ENCODE measurements around the gene OR2L8. TPM values are rescaled to one million over a fixed set of nuclear protein-coding genes. Genes with fewer than 3 reads are reported as not detected.

The OR2L8 gene
- polyA plus RNA-seq, 4 donors = not detected

GRCh38 chr1:247953408-247953807 lies 4.8 kb downstream of the OR2L8 start:
- 90 to 100% (median 93%) methylated on average over 1 of the region's 1 CpG for WGBS, 3 donors

GRCh38 chr1:247961791-247962190 lies 13.1 kb downstream of the OR2L8 start:
- Histone ChIP-seq H3K27me3 (ENCODE audit: control insufficient read depth in 3 of 3, insufficient read depth in 3 of 3, low read length in 3 of 3) (no peaks in the 10 kb centered on the region), H3K4me3 (ENCODE audit: low read depth in 1 of 3, low read length in 3 of 3) (no peak overlapping the region), H3K9me3 (ENCODE audit: control insufficient read depth in 2 of 2, insufficient read depth in 1 of 2, low read depth in 1 of 2, low read length in 1 of 2) (peaks cover 2 to 9% of the 10 kb centered on the region in 2 donors), H3K4me1 (ENCODE audit: control insufficient read depth in 3 of 3, insufficient read depth in 2 of 3, low read depth in 1 of 3, low read length in 2 of 3) (no peaks in the 10 kb centered on the region), H3K27ac (ENCODE audit: low read depth in 1 of 3, low read length in 2 of 3) (no peak overlapping the region), H3K36me3 (ENCODE audit: control insufficient read depth in 3 of 3, insufficient read depth in 2 of 3, low read depth in 1 of 3, low read length in 3 of 3) (no peaks in the 10 kb centered on the region)
- FAIRE-seq = no peak
- DNase-seq = no peak
- 17 to 40% (median 28%) methylated on average over 3 of the region's 3 CpGs for WGBS, 3 donors

More at GRCh38 chr1:247953408-247953807, 4.8 kb downstream of the OR2L8 start:
- H3K27ac ChIP-seq (ENCODE audit: low read depth in 1 of 3, low read length in 2 of 3) = no peak overlapping the region
- no peaks in the 10 kb centered on the region for H3K36me3 ChIP-seq (ENCODE audit: control insufficient read depth in 3 of 3, insufficient read depth in 2 of 3, low read depth in 1 of 3, low read length in 3 of 3)
- DNase-seq (no peak), FAIRE-seq (no peak)
- no peaks in the 10 kb centered on the region for H3K27me3 ChIP-seq (ENCODE audit: control insufficient read depth in 3 of 3, insufficient read depth in 3 of 3, low read length in 3 of 3)
- no peak overlapping the region for H3K4me3 ChIP-seq (ENCODE audit: low read depth in 1 of 3, low read length in 3 of 3)
- peaks cover 2 to 8% of the 10 kb centered on the region in 2 donors for H3K9me3 ChIP-seq (ENCODE audit: control insufficient read depth in 2 of 2, insufficient read depth in 1 of 2, low read depth in 1 of 2, low read length in 1 of 2)
- H3K4me1 ChIP-seq (ENCODE audit: control insufficient read depth in 3 of 3, insufficient read depth in 2 of 3, low read depth in 1 of 3, low read length in 2 of 3) = no peaks in the 10 kb centered on the region

DNA sequence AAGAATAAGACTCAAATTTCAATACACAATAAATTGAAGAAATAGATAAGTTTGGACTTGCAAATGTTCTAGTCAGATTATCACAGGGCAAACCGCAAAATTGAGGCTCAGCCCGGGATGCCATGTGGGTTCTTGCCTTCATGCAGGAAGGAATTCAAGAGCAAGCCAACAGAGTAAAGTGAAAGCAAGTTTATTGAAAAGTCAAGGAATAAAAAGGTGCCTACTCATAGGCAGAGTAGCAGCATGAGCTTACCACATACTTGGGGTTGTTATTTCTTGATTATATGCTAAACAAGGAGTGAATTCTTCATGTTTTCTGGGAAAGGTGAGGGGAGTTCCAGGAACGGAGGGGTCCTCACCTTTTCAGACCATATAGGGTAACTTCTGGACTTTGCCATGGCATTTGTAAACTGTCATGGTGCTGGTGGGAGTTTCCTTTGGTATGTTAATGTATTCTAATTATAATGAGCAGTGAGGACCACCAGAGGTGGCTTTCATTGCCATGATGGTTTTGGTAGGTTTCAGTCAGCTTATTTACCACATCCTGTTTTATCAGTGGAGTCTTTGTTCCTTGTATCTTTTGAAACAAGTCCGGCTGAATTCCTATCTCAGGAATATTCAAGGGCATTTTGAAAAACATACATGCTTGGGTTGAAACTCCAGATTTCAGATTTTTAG lies 14.4 kb downstream of the OR2L8 start:
- no peak for FAIRE-seq

GRCh38 chr1:247964933-247965332 lies 16.3 kb downstream of the OR2L8 start, which contains the start of gene OR2AK2:
Gene OR2AK2, plus strand, starts transcription at chr1:247965233. Its CDS starts 144 bp downstream, at chr1:247965377.
- Histone ChIP-seq H3K4me3 (ENCODE audit: low read depth in 1 of 3, low read length in 3 of 3) (no peak within 1 kb of the TSS), H3K4me1 (ENCODE audit: control insufficient read depth in 3 of 3, insufficient read depth in 2 of 3, low read depth in 1 of 3, low read length in 2 of 3) (no peaks in the 10 kb centered on the region), H3K27me3 (ENCODE audit: control insufficient read depth in 3 of 3, insufficient read depth in 3 of 3, low read length in 3 of 3) (no peaks in the 10 kb centered on the region), H3K36me3 (ENCODE audit: control insufficient read depth in 3 of 3, insufficient read depth in 2 of 3, low read depth in 1 of 3, low read length in 3 of 3) (no peaks in the 10 kb centered on the region), H3K9me3 (ENCODE audit: control insufficient read depth in 2 of 2, insufficient read depth in 1 of 2, low read depth in 1 of 2, low read length in 1 of 2) (peaks cover 2 to 17% of the 10 kb centered on the region in 2 donors), H3K27ac (ENCODE audit: low read depth in 1 of 3, low read length in 2 of 3) (no peak within 1 kb of the TSS)
- FAIRE-seq (peak; percentile 96), DNase-seq (no peak)
- 84 to 87% (median 86%) methylated on average over 2 of the region's 2 CpGs for WGBS, 3 donors

More for the DNA sequence above, 14.4 kb downstream of the OR2L8 start:
- H3K4me1 ChIP-seq (ENCODE audit: control insufficient read depth in 3 of 3, insufficient read depth in 2 of 3, low read depth in 1 of 3, low read length in 2 of 3) = no peaks in the 10 kb centered on the region
- H3K27me3 ChIP-seq (ENCODE audit: control insufficient read depth in 3 of 3, insufficient read depth in 3 of 3, low read length in 3 of 3) = no peaks in the 10 kb centered on the region
- 55 to 77% (median 66%) methylated on average over 4 of the region's 4 CpGs for WGBS, 3 donors
- H3K27ac ChIP-seq (ENCODE audit: low read depth in 1 of 3, low read length in 2 of 3) = no peak overlapping the region
- H3K4me3 ChIP-seq (ENCODE audit: low read depth in 1 of 3, low read length in 3 of 3) = no peak overlapping the region
- DNase-seq = no peak
- H3K36me3 ChIP-seq (ENCODE audit: control insufficient read depth in 3 of 3, insufficient read depth in 2 of 3, low read depth in 1 of 3, low read length in 3 of 3) = no peaks in the 10 kb centered on the region
- H3K9me3 ChIP-seq (ENCODE audit: control insufficient read depth in 2 of 2, insufficient read depth in 1 of 2, low read depth in 1 of 2, low read length in 1 of 2) = peaks cover 2 to 15% of the 10 kb centered on the region in 2 donors

DNA sequence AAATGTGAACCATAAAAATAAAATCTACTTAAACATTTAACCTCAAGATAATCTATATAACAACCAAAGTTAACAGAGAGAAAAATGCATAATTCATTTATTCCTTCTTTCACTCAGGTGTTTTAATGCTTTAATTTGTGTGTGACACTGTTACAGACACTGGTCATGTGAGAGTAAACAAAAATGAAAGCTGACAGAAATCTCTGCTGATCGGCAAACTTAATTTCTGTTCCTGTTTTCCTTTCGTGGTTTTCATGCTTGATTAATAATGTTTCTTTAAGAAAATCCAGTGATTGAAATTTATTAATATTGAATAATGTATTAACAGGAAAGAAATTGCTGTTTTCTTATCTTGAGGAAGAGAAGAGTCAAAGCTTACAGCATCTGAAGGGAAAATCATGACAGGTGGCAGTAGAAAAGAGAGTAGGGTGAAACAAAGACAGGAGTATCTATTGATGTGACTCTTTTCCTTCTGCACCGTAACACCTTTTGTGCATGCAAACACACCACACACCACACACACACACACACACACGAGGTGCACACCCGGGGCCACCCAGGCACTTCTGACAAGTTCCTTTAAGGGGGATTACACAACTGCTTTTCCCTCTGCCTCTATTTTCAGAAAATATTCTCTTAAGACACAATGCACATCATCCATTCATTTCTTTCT lies 18.0 kb downstream of the OR2L8 start:
- WGBS, 3 donors = 61 to 74% (median 69%) methylated on average over 5 of the region's 5 CpGs
- H3K4me3 ChIP-seq (ENCODE audit: low read depth in 1 of 3, low read length in 3 of 3) = no peak overlapping the region
- no peaks in the 10 kb centered on the region for H3K36me3 ChIP-seq (ENCODE audit: control insufficient read depth in 3 of 3, insufficient read depth in 2 of 3, low read depth in 1 of 3, low read length in 3 of 3)
- no peaks in the 10 kb centered on the region for H3K4me1 ChIP-seq (ENCODE audit: control insufficient read depth in 3 of 3, insufficient read depth in 2 of 3, low read depth in 1 of 3, low read length in 2 of 3)
- DNase-seq (no peak), FAIRE-seq (no peak)
- peaks cover 2 to 17% of the 10 kb centered on the region in 2 donors for H3K9me3 ChIP-seq (ENCODE audit: control insufficient read depth in 2 of 2, insufficient read depth in 1 of 2, low read depth in 1 of 2, low read length in 1 of 2)
- H3K27ac ChIP-seq (ENCODE audit: low read depth in 1 of 3, low read length in 2 of 3) = no peak overlapping the region
- no peaks in the 10 kb centered on the region for H3K27me3 ChIP-seq (ENCODE audit: control insufficient read depth in 3 of 3, insufficient read depth in 3 of 3, low read length in 3 of 3)

DNA sequence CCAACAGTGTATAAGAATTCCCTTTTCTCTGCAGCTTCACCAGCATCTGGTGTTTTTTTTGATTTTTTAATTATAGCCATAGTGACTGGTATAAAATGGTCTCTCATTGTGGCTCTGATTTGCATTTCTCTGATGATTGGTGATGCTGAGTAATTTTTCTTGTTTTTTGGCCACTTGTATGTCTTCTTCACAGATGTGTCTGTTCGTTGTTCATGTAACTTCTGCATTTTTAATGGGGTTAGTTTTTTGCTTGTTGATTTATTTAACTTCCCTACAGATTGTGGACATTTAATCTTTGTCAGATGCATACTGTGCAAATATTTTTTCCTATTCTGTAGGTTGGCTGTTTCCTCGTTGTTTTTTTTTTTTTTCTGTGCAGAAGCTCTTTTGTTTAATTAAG lies 44.3 kb downstream of the OR2L8 start:
- no peak for FAIRE-seq
- DNase-seq = no peak
- no peak overlapping the region for H3K27ac ChIP-seq (ENCODE audit: low read depth in 1 of 3, low read length in 2 of 3)
- no peaks in the 10 kb centered on the region for H3K36me3 ChIP-seq (ENCODE audit: control insufficient read depth in 3 of 3, insufficient read depth in 2 of 3, low read depth in 1 of 3, low read length in 3 of 3)
- no peaks in the 10 kb centered on the region for H3K4me1 ChIP-seq (ENCODE audit: control insufficient read depth in 3 of 3, insufficient read depth in 2 of 3, low read depth in 1 of 3, low read length in 2 of 3)
- no peak overlapping the region for H3K4me3 ChIP-seq (ENCODE audit: low read depth in 1 of 3, low read length in 3 of 3)
- WGBS, 3 donors = 40 to 52% (median 49%) methylated on average over 2 of the region's 2 CpGs
- H3K27me3 ChIP-seq (ENCODE audit: control insufficient read depth in 3 of 3, insufficient read depth in 3 of 3, low read length in 3 of 3) = no peaks in the 10 kb centered on the region
- H3K9me3 ChIP-seq (ENCODE audit: control insufficient read depth in 2 of 2, insufficient read depth in 1 of 2, low read depth in 1 of 2, low read length in 1 of 2) = peaks cover 0 to 17% of the 10 kb centered on the region in 2 donors

DNA sequence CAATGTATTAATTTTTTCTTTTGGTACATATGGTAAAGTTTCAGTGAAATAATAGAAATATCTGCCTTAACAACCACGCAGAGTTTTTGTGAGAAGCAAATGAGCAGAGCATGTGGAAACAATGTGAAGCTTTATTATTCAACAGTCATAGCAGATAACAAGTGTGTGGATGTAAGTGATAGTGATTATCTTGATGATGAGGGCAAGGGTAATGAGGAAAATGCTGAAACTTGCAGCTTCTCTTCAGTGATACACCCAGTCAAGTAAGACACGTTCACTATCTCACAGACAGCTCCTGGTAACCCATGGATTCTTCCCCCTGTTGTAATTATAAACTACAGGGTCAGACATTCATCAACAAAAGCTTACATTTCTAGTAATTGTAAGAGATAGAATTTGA lies 50.2 kb downstream of the OR2L8 start:
- H3K36me3 ChIP-seq (ENCODE audit: control insufficient read depth in 3 of 3, insufficient read depth in 2 of 3, low read depth in 1 of 3, low read length in 3 of 3) = no peaks in the 10 kb centered on the region
- H3K9me3 ChIP-seq (ENCODE audit: control insufficient read depth in 2 of 2, insufficient read depth in 1 of 2, low read depth in 1 of 2, low read length in 1 of 2) = peaks cover 0 to 6% of the 10 kb centered on the region in 2 donors
- H3K4me3 ChIP-seq (ENCODE audit: low read depth in 1 of 3, low read length in 3 of 3) = no peak overlapping the region
- H3K4me1 ChIP-seq (ENCODE audit: control insufficient read depth in 3 of 3, insufficient read depth in 2 of 3, low read depth in 1 of 3, low read length in 2 of 3) = no peaks in the 10 kb centered on the region
- H3K27ac ChIP-seq (ENCODE audit: low read depth in 1 of 3, low read length in 2 of 3) = no peak overlapping the region
- FAIRE-seq (no peak), DNase-seq (no peak)
- no peaks in the 10 kb centered on the region for H3K27me3 ChIP-seq (ENCODE audit: control insufficient read depth in 3 of 3, insufficient read depth in 3 of 3, low read length in 3 of 3)
- 28 to 43% (median 40%) methylated on average over 2 of the region's 2 CpGs for WGBS, 3 donors
